ENCODE results near the gene TANGO2. TPM values are rescaled to one million over a fixed set of nuclear protein-coding genes. Genes with fewer than 3 reads are reported as not detected.

TANGO2 gene
- total and polyA plus RNA-seq, 4 donors, result 20.7 to 48.8 (median 34.1) TPM

DNA sequence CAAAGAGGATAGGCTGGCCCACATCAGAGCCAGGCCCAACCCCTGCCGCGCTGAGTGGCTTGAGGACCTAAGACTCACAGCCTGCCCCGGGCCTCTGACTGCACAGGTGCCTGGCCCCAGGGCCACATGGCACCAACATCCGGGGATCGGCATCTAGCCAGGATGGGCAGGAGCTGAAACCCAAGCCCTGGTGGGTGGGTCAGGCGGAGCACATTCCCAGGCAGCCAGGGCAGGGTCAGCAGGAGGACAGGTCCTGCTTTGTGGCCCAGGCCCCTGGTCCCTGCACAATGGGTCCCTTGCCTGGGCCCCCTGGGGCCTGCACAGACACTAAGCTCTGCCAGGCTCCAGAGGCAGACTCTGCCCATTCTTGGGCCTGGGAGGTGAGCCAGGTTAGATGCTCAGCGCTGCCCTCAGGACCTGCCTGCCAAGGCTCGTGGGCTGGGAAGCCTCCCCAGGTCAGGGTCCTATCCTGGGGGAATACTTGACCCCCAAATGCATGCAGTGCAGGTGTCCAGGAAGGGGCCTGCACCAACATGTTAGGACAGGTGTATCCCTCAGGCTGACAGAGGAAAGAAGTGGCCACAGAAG lies 37.8 kb upstream of the TANGO2 start:
- no peak overlapping the region for H3K9ac ChIP-seq (ENCODE audit: insufficient read depth in 1 of 2, low read length in 2 of 2)
- H3K27me3 ChIP-seq (ENCODE audit: control insufficient read depth in 3 of 3, insufficient read depth in 3 of 3, low read length in 2 of 3), result no peaks in the 10 kb centered on the region
- no peaks in the 10 kb centered on the region for H3K9me3 ChIP-seq (ENCODE audit: control insufficient read depth in 4 of 4, insufficient read depth in 3 of 4, low read length in 3 of 4)
- H3K27ac ChIP-seq (ENCODE audit: low read depth in 1 of 2, low read length in 1 of 2), result peak overlapping the region in 1 of 2 donors; percentile 85
- TF ChIP-seq, protein P1, sequence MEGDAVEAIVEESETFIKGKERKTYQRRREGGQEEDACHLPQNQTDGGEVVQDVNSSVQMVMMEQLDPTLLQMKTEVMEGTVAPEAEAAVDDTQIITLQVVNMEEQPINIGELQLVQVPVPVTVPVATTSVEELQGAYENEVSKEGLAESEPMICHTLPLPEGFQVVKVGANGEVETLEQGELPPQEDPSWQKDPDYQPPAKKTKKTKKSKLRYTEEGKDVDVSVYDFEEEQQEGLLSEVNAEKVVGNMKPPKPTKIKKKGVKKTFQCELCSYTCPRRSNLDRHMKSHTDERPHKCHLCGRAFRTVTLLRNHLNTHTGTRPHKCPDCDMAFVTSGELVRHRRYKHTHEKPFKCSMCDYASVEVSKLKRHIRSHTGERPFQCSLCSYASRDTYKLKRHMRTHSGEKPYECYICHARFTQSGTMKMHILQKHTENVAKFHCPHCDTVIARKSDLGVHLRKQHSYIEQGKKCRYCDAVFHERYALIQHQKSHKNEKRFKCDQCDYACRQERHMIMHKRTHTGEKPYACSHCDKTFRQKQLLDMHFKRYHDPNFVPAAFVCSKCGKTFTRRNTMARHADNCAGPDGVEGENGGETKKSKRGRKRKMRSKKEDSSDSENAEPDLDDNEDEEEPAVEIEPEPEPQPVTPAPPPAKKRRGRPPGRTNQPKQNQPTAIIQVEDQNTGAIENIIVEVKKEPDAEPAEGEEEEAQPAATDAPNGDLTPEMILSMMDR (IDR thresholded peaks at IDR 0.05; ENCODE audit: control extremely low read depth, extremely low read depth), result no peak
- peaks cover 0 to 13% (median 5%) of the 10 kb centered on the region in 4 donors for H3K36me3 ChIP-seq (ENCODE audit: control insufficient read depth in 4 of 4, insufficient read depth in 4 of 4, low read length in 4 of 4)
- 92 to 94% methylated on average over 8 of the region's 8 CpGs for WGBS, 2 donors
- ATAC-seq (ENCODE audit: insufficient read depth, low FRiP score) (no peak), DNase-seq (no peak)
- H3K4me1 ChIP-seq (ENCODE audit: control insufficient read depth in 5 of 5, insufficient read depth in 5 of 5, low read length in 5 of 5), result peaks cover 4 to 19% (median 11%) of the 10 kb centered on the region in 5 donors
- no peak overlapping the region for H3K4me3 ChIP-seq

DNA sequence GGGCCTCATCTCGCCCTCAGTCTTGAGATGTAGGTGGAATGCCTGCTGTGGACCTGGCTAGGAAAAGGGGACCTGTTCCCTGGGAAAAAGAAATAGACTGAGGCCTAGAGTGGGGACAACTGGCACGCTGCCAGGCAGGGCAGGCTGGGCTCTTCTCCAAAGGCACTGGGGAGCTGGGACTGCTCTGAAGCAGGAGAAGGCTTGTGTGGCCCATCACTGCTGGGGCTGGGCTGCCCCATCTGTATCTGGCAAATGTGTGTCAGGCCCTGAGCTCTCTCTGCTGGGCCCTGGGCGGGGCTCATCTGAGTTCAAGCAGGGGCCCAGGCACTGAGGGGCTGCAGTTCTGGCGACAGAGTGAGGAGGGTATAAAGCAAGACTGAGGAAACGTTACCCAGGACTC lies 37.2 kb upstream of the TANGO2 start:
- DNase-seq (no peak), ATAC-seq (ENCODE audit: insufficient read depth, low FRiP score) (no peak)
- TF ChIP-seq, protein P1 (IDR thresholded peaks at IDR 0.05; ENCODE audit: control extremely low read depth, extremely low read depth), result no peak
- Histone ChIP-seq H3K27ac (ENCODE audit: low read depth in 1 of 2, low read length in 1 of 2) (peak overlapping the region in 1 of 2 donors; percentile 85), H3K36me3 (ENCODE audit: control insufficient read depth in 4 of 4, insufficient read depth in 4 of 4, low read length in 4 of 4) (peaks cover 0 to 13% (median 4%) of the 10 kb centered on the region in 4 donors), H3K4me3 (no peak overlapping the region), H3K4me1 (ENCODE audit: control insufficient read depth in 5 of 5, insufficient read depth in 5 of 5, low read length in 5 of 5) (peaks cover 4 to 20% (median 11%) of the 10 kb centered on the region in 5 donors), H3K9ac (ENCODE audit: insufficient read depth in 1 of 2, low read length in 2 of 2) (no peak overlapping the region), H3K9me3 (ENCODE audit: control insufficient read depth in 4 of 4, insufficient read depth in 3 of 4, low read length in 3 of 4) (no peaks in the 10 kb centered on the region), H3K27me3 (ENCODE audit: control insufficient read depth in 3 of 3, insufficient read depth in 3 of 3, low read length in 2 of 3) (no peaks in the 10 kb centered on the region)
- 81 to 85% methylated on average over 5 of the region's 5 CpGs for WGBS, 2 donors

GRCh38 chr22:19984201-19984753 lies 36.6 kb upstream of the TANGO2 start:
- Histone ChIP-seq H3K27ac (ENCODE audit: low read depth in 1 of 2, low read length in 1 of 2) (peak overlapping the region in 1 of 2 donors; percentile 85), H3K9ac (ENCODE audit: insufficient read depth in 1 of 2, low read length in 2 of 2) (no peak overlapping the region), H3K36me3 (ENCODE audit: control insufficient read depth in 4 of 4, insufficient read depth in 4 of 4, low read length in 4 of 4) (peaks cover 0 to 13% (median 2%) of the 10 kb centered on the region in 4 donors), H3K27me3 (ENCODE audit: control insufficient read depth in 3 of 3, insufficient read depth in 3 of 3, low read length in 2 of 3) (no peaks in the 10 kb centered on the region), H3K4me3 (no peak overlapping the region), H3K4me1 (ENCODE audit: control insufficient read depth in 5 of 5, insufficient read depth in 5 of 5, low read length in 5 of 5) (peaks cover 4 to 20% (median 11%) of the 10 kb centered on the region in 5 donors), H3K9me3 (ENCODE audit: control insufficient read depth in 4 of 4, insufficient read depth in 3 of 4, low read length in 3 of 4) (no peaks in the 10 kb centered on the region)
- TF ChIP-seq, protein P1 (IDR thresholded peaks at IDR 0.05; ENCODE audit: control extremely low read depth, extremely low read depth), result no peak
- DNase-seq, result no peak
- 87 to 95% methylated on average over 19 of the region's 19 CpGs for WGBS, 2 donors
- ATAC-seq (ENCODE audit: insufficient read depth, low FRiP score), result no peak
